ENCODE measurements around the gene ROCK2.
A peak's percentile ranks its signal among the peaks of the same experiment; 100 is the strongest.
"Not testable (repeated sequence)": the region's sequence is repeated elsewhere in the genome, so short reads cannot be mapped to it uniquely, and the experiment has no call there.

ROCK2 gene

GRCh38 chr2:11234309-11234708, 110.1 kb downstream of the ROCK2 start (continued):
- peak; percentile 40; the same call in 1 of the 2 replicates for TF ChIP-seq CTCF (tag by site-specific recombination; IDR thresholded peaks at IDR 0.05)
- no peak for TF ChIP-seq SP7 (tag by site-specific recombination; IDR thresholded peaks at IDR 0.05)
- no peak for TF ChIP-seq ZNF76 (tag by site-specific recombination; IDR thresholded peaks at IDR 0.05; ENCODE audit: borderline replicate concordance, low read depth)
- TF ChIP-seq ZNF223 (tag by site-specific recombination; IDR thresholded peaks at IDR 0.05) = no peak
- TF ChIP-seq BCL11A (tag by site-specific recombination; IDR thresholded peaks at IDR 0.05; ENCODE audit: low read depth) = no peak
- TF ChIP-seq ZNF16 (tag by site-specific recombination; IDR thresholded peaks at IDR 0.05; ENCODE audit: low read depth) = no peak
- TF ChIP-seq BCL11B (tag by site-specific recombination; IDR thresholded peaks at IDR 0.05; ENCODE audit: low read depth) = no peak
- TF ChIP-seq ZNF571 (tag by site-specific recombination; IDR thresholded peaks at IDR 0.05) = no peak

- CTCF ChIA-PET = interaction anchor here (0.7 to 0.8 kb wide), 3 partner anchors 39 to 456 kb away, joined by 3 to 8 read pairs (median 6); no protein-coding TSS in a partner anchor
- H3K36me3 ChIP-seq (ENCODE audit: control insufficient read depth in 2 of 2, insufficient read depth in 1 of 2, low read length in 2 of 2); H3K4me3 ChIP-seq (ENCODE audit: low read depth, low read length); POLR2A ChIA-PET; H3K9me3 ChIP-seq (ENCODE audit: control insufficient read depth, insufficient read depth, low read depth, low read length); H3K27ac ChIP-seq (ENCODE audit: extremely low read depth, low read depth, low read length); H3K4me1 ChIP-seq (ENCODE audit: control insufficient read depth, insufficient read depth, low read length): not testable (repeated sequence)
These were observed 113.2 kb downstream of the ROCK2 start for GRCh38 chr2:11231193-11231592.

- Histone ChIP-seq H3K27ac (ENCODE audit: extremely low read depth, low read depth, low read length) (no peak overlapping the region), H3K9me3 (ENCODE audit: control insufficient read depth, insufficient read depth, low read depth, low read length) (no peaks in the 10 kb centered on the region), H3K4me3 (ENCODE audit: low read depth, low read length) (no peak overlapping the region), H3K4me1 (ENCODE audit: control insufficient read depth, insufficient read depth, low read length) (no peaks in the 10 kb centered on the region), H3K36me3 (ENCODE audit: control insufficient read depth in 2 of 2, insufficient read depth in 1 of 2, low read length in 2 of 2) (peaks cover 0 to 6% of the 10 kb centered on the region in 2 experiments; a peak in 2 of 3 replicates)
- ChIA-PET CTCF (interaction anchor here (0.6 to 1.5 kb wide), 5 partner anchors 97 to 949 kb away, joined by 3 to 6 read pairs (median 3); no protein-coding TSS in a partner anchor), POLR2A (no interaction called here)
- no peak for TF ChIP-seq KLF17 (tag by site-specific recombination; IDR thresholded peaks at IDR 0.05)
These were observed 115.7 kb downstream of the ROCK2 start for GRCh38 chr2:11228692-11229091.

GRCh38 chr2:11227595-11227994, 116.8 kb downstream of the ROCK2 start:
- peaks cover 0 to 11% of the 10 kb centered on the region in 2 experiments; a peak in 2 of 3 replicates for H3K36me3 ChIP-seq (ENCODE audit: control insufficient read depth in 2 of 2, insufficient read depth in 1 of 2, low read length in 2 of 2)
- TF ChIP-seq OVOL3 (tag by site-specific recombination; IDR thresholded peaks at IDR 0.05) = no peak
- TF ChIP-seq ZNF391 (tag by site-specific recombination; IDR thresholded peaks at IDR 0.05; ENCODE audit: borderline replicate concordance, low read depth) = no peak
- TF ChIP-seq TRIM28 (IDR thresholded peaks at IDR 0.05; ENCODE audit: borderline replicate concordance, low read length) = no peak
- TF ChIP-seq YY1 (tag by site-specific recombination; IDR thresholded peaks at IDR 0.05) = no peak
- no peak for TF ChIP-seq ZNF48 (tag by site-specific recombination; IDR thresholded peaks at IDR 0.05)
- TF ChIP-seq ZNF610 (tag by site-specific recombination; IDR thresholded peaks at IDR 0.05; ENCODE audit: borderline replicate concordance) = no peak
- TF ChIP-seq ZBTB7A (tag by site-specific recombination; IDR thresholded peaks at IDR 0.05; ENCODE audit: low read depth) = no peak
- ChIA-PET CTCF (interaction anchor here (0.6 to 1.5 kb wide), 5 partner anchors 8 to 1395 kb away, joined by 3 to 5 read pairs (median 3); no protein-coding TSS in a partner anchor), POLR2A (interaction anchor here (1.0 kb wide), 1 partner anchor 116 kb away, joined by 3 read pairs; no protein-coding TSS in a partner anchor)
- H3K9me3 ChIP-seq (ENCODE audit: control insufficient read depth, insufficient read depth, low read depth, low read length) = no peaks in the 10 kb centered on the region
- H3K4me1 ChIP-seq (ENCODE audit: control insufficient read depth, insufficient read depth, low read length) = no peaks in the 10 kb centered on the region
- no peak overlapping the region for H3K4me3 ChIP-seq (ENCODE audit: low read depth, low read length)
- H3K27ac ChIP-seq (ENCODE audit: extremely low read depth, low read depth, low read length) = no peak overlapping the region

Measured in HEK293 (cell line).